22Rv1 (cell line): Measurements from ENCODE around the gene RAB11A.

Experiments used
- CTCF ChIP-seq: fragments of 450-650 bp; IDR thresholded peaks from 2 replicates; pipeline ENCODE4 v1.5.1; 2017; ENCODE audit warnings: mild to moderate bottlenecking
- ZFX ChIP-seq: fragments of 450-650 bp; IDR thresholded peaks from 2 replicates; pipeline ENCODE4 v1.6.1; 2017; ENCODE audit warnings: antibody characterized with exemption, borderline replicate concordance

GRCh38 chr15:65938604-65939003 is 69.3 kb downstream of the RAB11A start:
- TF ChIP-seq CTCF (no peak), ZFX (no peak)
